H9 (cell line): Measurements from ENCODE around the gene TPSB2. TPM values are rescaled to one million over a fixed set of nuclear protein-coding genes. Genes with fewer than 3 reads are reported as not detected.
"Not testable (repeated sequence)": the region's sequence is repeated elsewhere in the genome, so short reads cannot be mapped to it uniquely, and the experiment has no call there.

ENCODE experiments used
- DNase-seq: peaks from one replicate; pipeline ENCODE4 v3.0.0-alpha.2; 2017
- H2AFZ ChIP-seq: one replicate; pipeline ENCODE4 v1.6.1; 2013; ENCODE audit warnings: mild to moderate bottlenecking, low read length, control low read depth, moderate library complexity
- H2AK5ac ChIP-seq: 2 replicates; pipeline ENCODE4 v1.6.1; 2013; ENCODE audit warnings: low read length, control low read depth, mixed read lengths; ENCODE audit not compliant: insufficient read length
- H2BK120ac ChIP-seq: one replicate; pipeline ENCODE4 v1.6.1; 2013; ENCODE audit warnings: low read depth, mild to moderate bottlenecking, low read length, control low read depth, inconsistent platforms; ENCODE audit not compliant: poor library complexity, severe bottlenecking
- H2BK12ac ChIP-seq: 2 replicates; pipeline ENCODE4 v1.6.1; 2013; ENCODE audit warnings: low read length, control low read depth, mixed read lengths, low read depth; ENCODE audit not compliant: insufficient read length
- H2BK15ac ChIP-seq: 2 replicates; pipeline ENCODE4 v1.6.1; 2013; ENCODE audit warnings: low read depth, low read length, control low read depth
- H2BK20ac ChIP-seq: one replicate; pipeline ENCODE4 v1.6.1; 2013; ENCODE audit warnings: low read depth, mild to moderate bottlenecking, low read length, control low read depth, inconsistent platforms; ENCODE audit not compliant: poor library complexity, severe bottlenecking
- H2BK5ac ChIP-seq: 2 replicates; pipeline ENCODE4 v1.6.1; 2013; ENCODE audit warnings: low read length, control low read depth, mixed read lengths; ENCODE audit not compliant: insufficient read length
- H3K14ac ChIP-seq: 2 replicates; pipeline ENCODE4 v1.6.1; 2013; ENCODE audit warnings: low read length, control low read depth; ENCODE audit not compliant: insufficient read depth
- H3K18ac ChIP-seq: 2 replicates; pipeline ENCODE4 v1.6.1; 2013; ENCODE audit warnings: low read depth, mild to moderate bottlenecking, mixed read lengths, low read length, control low read depth; ENCODE audit not compliant: insufficient read length
- H3K23ac ChIP-seq: 2 replicates; pipeline ENCODE4 v1.6.1; 2013; ENCODE audit warnings: low read length, control low read depth, mixed read lengths, low read depth; ENCODE audit not compliant: insufficient read length
- H3K23me2 ChIP-seq: 2 replicates; pipeline ENCODE4 v1.6.1; 2013; ENCODE audit warnings: low read depth, mild to moderate bottlenecking, mixed read lengths, low read length, control low read depth; ENCODE audit not compliant: insufficient read length, poor library complexity, severe bottlenecking
- H3K27ac ChIP-seq: 2 replicates; pipeline ENCODE4 v1.5.1; 2013; ENCODE audit warnings: low read length, control low read depth, mixed read lengths, low read depth; ENCODE audit not compliant: insufficient read length
- H3K27me3 ChIP-seq: 2 replicates; pipeline ENCODE4 v1.6.1; 2013; ENCODE audit warnings: low read length, control low read depth, inconsistent platforms; ENCODE audit not compliant: insufficient read depth
- H3K4ac ChIP-seq: 2 replicates; pipeline ENCODE4 v1.6.1; 2013; ENCODE audit warnings: low read depth, mild to moderate bottlenecking, control low read depth, inconsistent platforms, low read length, moderate library complexity
- H3K4me1 ChIP-seq: 2 replicates; pipeline ENCODE4 v1.6.1; 2013; ENCODE audit warnings: low read length, control low read depth, inconsistent platforms; ENCODE audit not compliant: insufficient read depth
- H3K4me2 ChIP-seq: 2 replicates; pipeline ENCODE4 v1.6.1; 2013; ENCODE audit warnings: low read length, control low read depth, mixed read lengths; ENCODE audit not compliant: insufficient read length, insufficient read depth
- H3K56ac ChIP-seq: 2 replicates; pipeline ENCODE4 v1.6.1; 2013; ENCODE audit warnings: low read depth, mild to moderate bottlenecking, mixed read lengths, low read length, control low read depth; ENCODE audit not compliant: insufficient read length
- H3K79me1 ChIP-seq: 2 replicates; pipeline ENCODE4 v1.6.1; 2013; ENCODE audit warnings: low read depth, mild to moderate bottlenecking, moderate library complexity, low read length, control low read depth, inconsistent platforms; ENCODE audit not compliant: insufficient read depth, poor library complexity, severe bottlenecking
- H3K79me2 ChIP-seq: 2 replicates; pipeline ENCODE4 v1.6.1; 2013; ENCODE audit warnings: low read length, control low read depth, inconsistent platforms; ENCODE audit not compliant: insufficient read depth
- H3K9ac ChIP-seq: 2 replicates; pipeline ENCODE4 v1.6.1; 2013; ENCODE audit warnings: low read length, control low read depth, mixed read lengths; ENCODE audit not compliant: insufficient read length; ENCODE audit errors: extremely low read depth
- H3K9me3 ChIP-seq: one replicate; pipeline ENCODE4 v1.6.1; 2013; ENCODE audit warnings: low read depth, low read length, inconsistent platforms; ENCODE audit not compliant: control insufficient read depth
- H3T11ph ChIP-seq: one replicate; pipeline ENCODE4 v1.6.1; 2013; ENCODE audit warnings: mild to moderate bottlenecking, low read length, control low read depth, inconsistent platforms
- H4K20me1 ChIP-seq: one replicate; pipeline ENCODE4 v1.6.1; 2013; ENCODE audit not compliant: control insufficient read depth, insufficient read length, insufficient read depth
- H4K5ac ChIP-seq: 2 replicates; pipeline ENCODE4 v1.6.1; 2013; ENCODE audit warnings: low read depth, mild to moderate bottlenecking, mixed read lengths, low read length, control low read depth; ENCODE audit not compliant: insufficient read length
- H4K8ac ChIP-seq: replicated peaks from 2 replicates; pipeline ENCODE4 v1.6.1; 2013; ENCODE audit warnings: low read length, control low read depth, mixed read lengths, low read depth; ENCODE audit not compliant: insufficient read length
- H4K91ac ChIP-seq: 2 replicates; pipeline ENCODE4 v1.6.1; 2013; ENCODE audit warnings: low read depth, mild to moderate bottlenecking, moderate library complexity, mixed read lengths, low read length, control low read depth; ENCODE audit not compliant: insufficient read length
- H3K27ac Mint-ChIP-seq, 3 experiments: 2 replicates in 2 of 3; 3 replicates in 1 of 3; pipeline ENCODE4 v1.8.0; 2020 to 2021; ENCODE audit warnings: mixed read lengths in 3 of 3, mild to moderate bottlenecking in 1 of 3, moderate library complexity in 1 of 3
- H3K27me3 Mint-ChIP-seq: 2 replicates; pipeline ENCODE4 v1.8.0; 2021; ENCODE audit warnings: low read depth, mild to moderate bottlenecking, moderate library complexity, mixed read lengths
- H3K36me3 Mint-ChIP-seq, 3 experiments: 2 replicates in 2 of 3; 3 replicates in 1 of 3; pipeline ENCODE4 v1.8.0; 2020 to 2021; ENCODE audit warnings: low read depth in 3 of 3, mixed read lengths in 3 of 3; ENCODE audit not compliant: insufficient read depth in 1 of 3
- H3K4me1 Mint-ChIP-seq, 2 experiments: 2 replicates each; pipeline ENCODE4 v1.8.0; 2020; ENCODE audit warnings: mixed read lengths in 2 of 2
- H3K4me3 Mint-ChIP-seq, 2 experiments: 2 replicates in 1 of 2; 3 replicates in 1 of 2; pipeline ENCODE4 v1.8.0; 2020 to 2021; ENCODE audit warnings: mild to moderate bottlenecking in 2 of 2, mixed read lengths in 2 of 2, moderate library complexity in 1 of 2
- H3K9me3 Mint-ChIP-seq, 2 experiments: 2 replicates in 1 of 2; 3 replicates in 1 of 2; pipeline ENCODE4 v1.8.0; 2020; ENCODE audit warnings: mild to moderate bottlenecking in 2 of 2, mixed read lengths in 2 of 2, moderate library complexity in 1 of 2
- WGBS: extraction: QIAGEN DNeasy Blood & Tissue Kit; methylation state at CpG from one replicate; pipeline ENCODE4 v1.1.7; 2013; ENCODE audit warnings: missing lambda C conversion rate, low lambda C conversion rate, mixed read lengths; ENCODE audit not compliant: insufficient read length; ENCODE audit errors: extremely low coverage; 5-methylcytosine and 5-hydroxymethylcytosine counted together
- total RNA-seq: library from RNA; stranded (reverse); gene quantifications from 2 replicates; pipeline ENCODE4 v1.2.1, GENCODE V29; 2021

TPSB2 gene
- total RNA-seq, 1 experiment from 2014 or later = not detected

DNA sequence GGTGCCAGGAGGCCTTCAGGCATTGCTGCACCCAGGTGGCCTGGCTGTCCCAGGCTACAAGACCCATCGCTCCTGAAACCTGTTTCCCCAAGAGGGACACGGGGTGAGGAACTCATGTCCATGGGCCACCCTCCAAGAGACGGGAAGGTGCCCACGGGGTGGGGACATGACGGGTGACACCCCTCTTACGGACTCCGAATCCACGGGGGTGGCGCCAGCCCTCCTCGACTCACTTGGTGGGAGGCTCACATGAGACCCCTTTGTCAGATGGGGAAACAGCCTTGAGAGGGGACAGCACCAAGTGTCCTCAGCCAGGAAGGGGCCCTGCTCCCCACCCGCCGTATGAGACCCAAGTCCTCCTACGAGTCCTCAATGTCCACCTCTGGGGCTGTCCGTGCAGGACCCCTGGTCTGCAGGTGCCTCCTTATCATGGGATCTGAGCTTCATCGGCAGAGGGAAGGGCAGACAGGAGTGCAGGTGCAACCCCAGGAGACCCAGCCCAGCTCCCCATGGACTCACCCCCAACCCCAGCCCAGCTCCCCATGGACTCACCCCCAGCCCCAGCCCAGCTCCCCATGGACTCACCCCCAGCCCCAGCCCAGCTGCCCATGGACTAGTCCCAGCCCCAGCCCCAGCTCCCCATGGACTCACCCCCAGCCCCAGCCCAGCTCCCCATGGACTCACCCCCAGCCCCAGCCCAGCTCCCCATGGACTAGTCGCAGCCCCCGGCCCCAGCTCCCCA is 658 bp upstream of the TPSB2 start:
- H3K4me3 Mint-ChIP-seq = not testable (repeated sequence)

DNA sequence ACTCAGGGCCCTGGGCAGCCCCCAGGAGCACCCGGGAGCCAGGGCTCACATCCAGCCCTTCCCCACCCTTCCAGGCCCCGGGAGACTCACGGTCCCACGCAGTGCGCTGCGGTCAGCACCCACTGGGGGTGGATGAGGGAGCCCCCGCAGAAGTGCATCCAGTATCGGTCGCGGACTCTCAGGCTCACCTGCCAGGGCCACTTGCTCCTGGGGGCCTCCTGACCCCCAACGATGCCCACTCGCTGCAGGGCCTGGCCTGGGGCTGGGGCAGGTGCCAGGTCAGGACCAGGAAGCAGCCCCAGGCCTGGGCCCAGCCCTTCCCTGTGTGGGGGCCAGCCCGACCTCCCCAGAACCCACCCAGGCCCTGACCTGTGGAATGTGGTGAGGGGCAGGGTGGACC is 508 bp downstream of the TPSB2 start:
- H2AK5ac ChIP-seq, H2BK15ac ChIP-seq, H3K23ac ChIP-seq, H3K18ac ChIP-seq, H2BK120ac ChIP-seq, H3K79me1 ChIP-seq, H3K4me3 Mint-ChIP-seq, H4K91ac ChIP-seq, H3T11ph ChIP-seq, H4K8ac ChIP-seq, H2BK20ac ChIP-seq, DNase-seq, H3K4me2 ChIP-seq, H3K27ac Mint-ChIP-seq, H3K27ac ChIP-seq, H3K79me2 ChIP-seq, H3K27me3 ChIP-seq, H3K9me3 ChIP-seq, H3K56ac ChIP-seq, H3K4me1 ChIP-seq, H3K9ac ChIP-seq, H2BK5ac ChIP-seq, H3K36me3 Mint-ChIP-seq, H3K4ac ChIP-seq, H4K20me1 ChIP-seq, H3K4me1 Mint-ChIP-seq, H4K5ac ChIP-seq, H3K9me3 Mint-ChIP-seq, H2AFZ ChIP-seq, H3K23me2 ChIP-seq, H3K14ac ChIP-seq, H2BK12ac ChIP-seq: not testable (repeated sequence)
- WGBS = no CpG with 5 or more reads among the region's 13 CpGs
- peaks cover 18% of the 10 kb centered on the region for H3K27me3 Mint-ChIP-seq

More for the DNA sequence above, 658 bp upstream of the TPSB2 start:
- not testable (repeated sequence) for H3K36me3 Mint-ChIP-seq, H3K27ac Mint-ChIP-seq, H4K8ac ChIP-seq, H3K4me2 ChIP-seq, H3K9me3 Mint-ChIP-seq, H2BK12ac ChIP-seq, H3K9ac ChIP-seq, H3K9me3 ChIP-seq, H3K23me2 ChIP-seq, H3K4me1 ChIP-seq, H3K4me1 Mint-ChIP-seq, H2BK20ac ChIP-seq, H4K20me1 ChIP-seq, H4K5ac ChIP-seq, H3K18ac ChIP-seq, H3K56ac ChIP-seq, H2AK5ac ChIP-seq, H3K27ac ChIP-seq, DNase-seq, H3K79me2 ChIP-seq, H2AFZ ChIP-seq, H2BK5ac ChIP-seq, H3K23ac ChIP-seq, H3K14ac ChIP-seq, H2BK15ac ChIP-seq, H3T11ph ChIP-seq, H2BK120ac ChIP-seq, H3K4ac ChIP-seq, H4K91ac ChIP-seq, H3K79me1 ChIP-seq, H3K27me3 ChIP-seq
- H3K27me3 Mint-ChIP-seq = peaks cover 16% of the 10 kb centered on the region
- WGBS = no CpG with 5 or more reads among the region's 17 CpGs
